GM10847 (cell line): ENCODE measurements around the gene PDCL2.

Experiments
- POLR2A ChIP-seq: IDR thresholded peaks from 2 replicates; pipeline ENCODE4 v1.6.1; 2011; ENCODE audit not compliant: insufficient read length; ENCODE audit errors: extremely low read depth

The PDCL2 gene

GRCh38 chr4:55610381-55610780 lies 18.3 kb upstream of the PDCL2 start:
- TF ChIP-seq POLR2A: no peak

DNA sequence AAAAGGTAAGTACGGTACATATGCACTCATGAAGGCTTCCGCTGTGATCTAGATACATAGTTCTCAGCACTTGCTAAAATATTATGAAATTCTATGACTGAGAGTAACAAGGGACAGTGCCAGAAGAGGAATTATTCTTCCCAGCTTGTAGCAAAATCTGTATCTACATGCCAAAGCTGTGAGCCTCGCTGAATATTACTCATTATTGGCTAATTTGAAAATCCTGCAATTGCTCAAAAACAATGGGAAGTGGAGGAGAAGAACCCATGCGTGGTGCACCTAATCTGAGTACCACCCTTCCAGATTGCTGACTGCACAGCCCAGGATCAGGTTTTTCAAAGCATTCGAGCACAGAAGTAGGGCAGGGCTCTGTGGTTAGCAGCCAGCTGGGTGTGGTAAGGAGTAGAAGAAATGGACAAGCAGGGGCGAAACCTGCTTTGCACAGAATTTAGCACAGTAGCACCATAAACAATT lies 17.4 kb upstream of the PDCL2 start:
- TF ChIP-seq POLR2A: no peak

- no peak for TF ChIP-seq POLR2A
Measured at GRCh38 chr4:55608591-55608990, 16.5 kb upstream of the PDCL2 start.

DNA sequence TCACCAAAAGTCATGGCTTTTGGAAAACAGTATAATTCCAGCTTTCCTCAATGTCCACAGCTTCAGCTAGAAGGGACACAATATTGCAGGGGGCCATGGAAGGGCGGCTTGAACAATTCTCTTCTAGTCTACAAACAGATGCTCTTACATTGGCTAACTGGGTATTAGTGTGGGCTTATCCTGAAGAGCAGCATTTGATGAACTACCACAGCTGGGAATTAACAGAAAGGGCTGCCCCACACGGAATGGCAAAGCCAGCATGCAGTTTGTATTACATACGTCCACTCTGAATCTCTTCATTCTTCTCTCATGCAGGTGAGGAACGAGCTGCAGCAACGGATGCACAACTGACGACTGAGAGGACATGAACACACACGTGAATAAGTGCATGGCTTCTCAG lies 13.0 kb upstream of the PDCL2 start:
- TF ChIP-seq POLR2A: no peak

- no peak for TF ChIP-seq POLR2A
Measured at GRCh38 chr4:55600640-55601039, 8.6 kb upstream of the PDCL2 start.

DNA sequence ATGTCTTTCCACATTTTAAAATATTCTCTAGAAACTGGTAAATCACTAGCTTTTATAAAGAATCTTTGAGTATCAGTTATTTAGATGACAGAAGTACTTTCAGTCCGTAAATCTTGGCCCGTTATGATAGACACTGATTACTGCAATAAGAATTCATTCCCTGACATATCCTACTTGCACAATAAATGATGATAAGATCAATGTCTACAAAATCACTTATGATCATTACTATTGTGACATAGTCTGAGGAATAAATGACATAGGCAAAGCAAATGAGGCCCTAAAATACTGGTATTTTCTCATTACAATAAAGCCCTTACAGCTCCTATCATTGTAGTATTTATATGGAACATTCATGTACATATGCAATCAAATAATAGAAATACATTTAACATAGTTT lies 6.6 kb upstream of the PDCL2 start:
- no peak for TF ChIP-seq POLR2A

GRCh38 chr4:55588160-55588559 lies 3.9 kb downstream of the PDCL2 start:
- TF ChIP-seq POLR2A: no peak

DNA sequence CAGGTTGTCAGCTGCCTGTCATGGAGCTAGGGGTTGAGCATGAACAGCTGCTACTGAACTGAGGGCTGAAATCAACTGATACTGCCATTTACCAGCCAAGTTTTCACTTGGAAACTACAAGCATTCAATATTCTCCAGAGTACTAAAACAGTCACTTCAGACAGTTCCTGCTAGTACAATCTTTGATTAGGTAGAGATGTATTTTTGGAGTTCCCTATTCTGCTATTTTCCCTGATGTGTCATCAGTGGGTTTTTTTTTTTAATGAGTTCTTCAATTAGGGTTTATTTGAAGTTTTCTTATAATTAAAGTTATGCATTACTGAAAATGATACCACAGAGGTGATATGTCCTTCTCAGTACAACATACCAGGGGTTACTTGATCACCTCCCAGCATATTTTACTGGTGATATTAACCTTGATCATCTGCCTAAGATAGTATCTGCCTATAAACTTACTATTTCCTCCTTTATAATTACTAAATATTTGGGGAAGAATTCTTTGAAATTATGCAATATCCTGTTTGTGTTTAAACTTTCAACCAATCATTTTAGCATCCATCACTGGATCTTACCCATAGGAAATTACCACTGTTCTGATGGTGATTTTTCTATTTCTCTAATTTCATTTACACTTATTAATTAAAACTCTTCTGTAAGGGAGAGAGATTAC lies 13.6 kb downstream of the PDCL2 start:
- TF ChIP-seq POLR2A: no peak

GRCh38 chr4:55575513-55575912 lies 16.5 kb downstream of the PDCL2 start:
- TF ChIP-seq POLR2A: no peak

- no peak for TF ChIP-seq POLR2A
Measured at GRCh38 chr4:55574252-55574651, 17.8 kb downstream of the PDCL2 start.

DNA sequence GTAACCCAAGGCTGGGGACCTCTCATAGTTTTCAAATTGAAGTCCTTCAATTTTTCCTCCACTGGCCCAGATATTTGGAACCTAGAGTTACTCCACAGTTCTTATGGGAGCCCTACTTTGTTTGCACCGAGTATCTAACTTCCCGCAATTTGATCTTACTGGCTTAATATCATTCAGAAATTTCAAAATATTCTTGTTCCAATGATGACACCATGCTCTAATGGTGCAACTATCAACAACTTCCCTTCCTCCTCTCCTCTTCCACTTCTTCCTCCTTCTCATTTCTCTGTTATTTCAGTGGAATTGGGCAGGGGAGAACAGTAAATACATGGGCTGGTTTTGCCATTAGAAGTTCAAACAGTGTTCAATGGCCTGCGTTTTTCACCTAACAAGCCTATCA lies 20.2 kb downstream of the PDCL2 start:
- no peak for TF ChIP-seq POLR2A

- no peak for TF ChIP-seq POLR2A
Measured at GRCh38 chr4:55568905-55569504, 23.0 kb downstream of the PDCL2 start.

DNA sequence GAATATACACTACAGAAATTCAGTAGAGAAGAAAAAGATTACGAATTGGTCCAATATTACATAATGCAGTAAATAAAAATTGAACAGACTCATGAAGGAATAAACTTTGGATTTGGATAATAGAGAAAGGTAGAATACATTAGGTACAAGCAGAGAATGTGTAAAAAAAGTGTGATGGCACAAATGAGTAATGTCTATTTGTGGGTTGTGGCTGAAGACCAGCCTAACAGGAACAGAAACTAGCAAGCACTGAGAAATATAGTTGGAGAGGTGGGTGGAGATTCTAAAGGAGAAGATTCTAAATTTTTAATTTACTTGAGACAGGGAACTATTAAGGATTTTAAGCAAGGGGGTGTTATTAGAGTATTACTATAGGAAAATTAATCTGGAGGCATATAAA lies 30.2 kb downstream of the PDCL2 start:
- no peak for TF ChIP-seq POLR2A

DNA sequence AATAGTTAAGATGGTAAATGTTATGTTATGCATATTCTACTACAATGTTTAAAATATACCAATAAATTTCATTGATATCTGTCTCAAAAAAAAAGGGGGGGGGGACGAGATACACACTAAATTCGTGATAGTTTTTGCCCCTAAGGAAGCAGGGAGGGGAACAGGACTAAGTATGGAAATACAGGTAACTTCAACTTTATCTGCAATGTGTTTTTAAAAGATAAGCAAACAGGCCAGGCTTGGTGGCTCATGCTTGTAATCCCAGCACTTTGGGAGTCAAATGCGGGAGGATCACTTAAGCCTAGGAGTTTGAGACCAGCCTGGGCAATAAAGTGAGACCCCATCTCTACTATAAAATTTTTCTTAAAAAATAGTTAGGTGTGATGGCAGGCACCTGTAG lies 31.9 kb downstream of the PDCL2 start:
- TF ChIP-seq POLR2A: no peak

DNA sequence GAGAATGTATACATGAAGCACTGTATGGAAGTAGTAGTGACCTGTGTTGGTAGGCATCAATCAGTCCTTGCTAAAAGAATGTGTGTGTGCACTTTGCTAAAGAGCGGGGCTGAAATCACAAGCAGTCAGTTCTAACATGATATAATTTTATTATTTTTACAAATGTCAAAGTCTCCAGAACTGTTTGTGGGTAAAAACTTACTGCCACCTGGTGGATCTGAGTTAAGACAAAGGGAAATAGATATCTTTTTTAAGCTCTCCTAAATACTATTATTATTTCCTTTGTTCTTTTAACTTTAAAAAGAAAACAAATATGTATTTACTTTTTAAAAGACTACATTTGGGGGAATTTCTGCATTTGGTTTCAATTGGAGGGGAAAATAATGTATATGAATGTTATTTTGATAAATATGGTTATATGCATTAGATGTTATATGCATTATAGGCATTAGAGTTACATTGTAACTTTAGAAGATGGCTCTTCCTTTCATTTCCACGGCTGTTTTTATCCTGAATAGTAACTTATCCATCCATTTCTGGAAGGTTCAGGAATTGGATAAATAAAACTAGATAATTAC lies 37.5 kb downstream of the PDCL2 start:
- TF ChIP-seq POLR2A: no peak

GRCh38 chr4:55553441-55554201 lies 38.4 kb downstream of the PDCL2 start:
- TF ChIP-seq POLR2A: no peak
